Nephron progenitor cell (in vitro differentiated cells): ENCODE measurements around the gene GLIPR2.
"Not testable (repeated sequence)": the region's sequence is repeated elsewhere in the genome, so short reads cannot be mapped to it uniquely, and the experiment has no call there.

Experiments used
- DNase-seq: peaks from one replicate; pipeline ENCODE4 v3.0.0; 2021
- H3K27ac Mint-ChIP-seq: 2 replicates; pipeline ENCODE4 v1.8.0; 2021; ENCODE audit warnings: mild to moderate bottlenecking, moderate library complexity, mixed read lengths
- H3K27me3 Mint-ChIP-seq: 2 replicates; pipeline ENCODE4 v1.8.0; 2021; ENCODE audit warnings: mild to moderate bottlenecking, low read depth, mixed read lengths; ENCODE audit not compliant: poor library complexity
- H3K36me3 Mint-ChIP-seq: 2 replicates; pipeline ENCODE4 v1.8.0; 2021; ENCODE audit warnings: low read depth, mixed read lengths
- H3K4me1 Mint-ChIP-seq: 2 replicates; pipeline ENCODE4 v1.8.0; 2021; ENCODE audit warnings: mixed read lengths
- H3K4me3 Mint-ChIP-seq: 2 replicates; pipeline ENCODE4 v1.8.0; 2021; ENCODE audit warnings: mild to moderate bottlenecking, moderate library complexity, mixed read lengths
- H3K9me3 Mint-ChIP-seq: 2 replicates; pipeline ENCODE4 v1.8.0; 2021; ENCODE audit warnings: mild to moderate bottlenecking, moderate library complexity, mixed read lengths
- TF ChIP-seq, protein P1 (sequence below): fragments of 200-600 bp; sonication (generic); IDR thresholded peaks from 2 replicates; pipeline ENCODE4 v1.5.0; 2021; ENCODE audit warnings: antibody characterized with exemption

The GLIPR2 gene

DNA sequence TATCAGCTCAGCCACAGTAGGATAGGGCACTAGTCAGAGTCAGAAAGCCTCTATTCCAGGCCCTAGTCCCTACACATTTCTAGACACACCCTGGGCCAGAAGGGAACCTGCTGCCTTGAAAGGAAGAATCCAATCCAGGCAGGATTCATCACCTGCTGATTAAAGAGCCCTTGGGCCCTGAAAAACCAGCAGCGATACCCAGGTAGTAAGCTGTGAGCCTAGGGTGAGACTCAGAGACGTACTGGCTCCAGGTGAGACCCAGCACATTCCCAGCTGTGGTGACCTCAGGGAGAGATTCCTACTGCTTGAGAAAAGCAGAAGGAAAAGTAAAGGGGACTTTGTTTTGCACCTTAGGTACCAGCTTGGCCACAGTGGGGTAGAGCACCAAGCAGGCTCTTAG is 37.3 kb downstream of the GLIPR2 start:
- peaks cover 9% of the 10 kb centered on the region for H3K9me3 Mint-ChIP-seq
- H3K27ac Mint-ChIP-seq, result no peak overlapping the region
- no peak overlapping the region for H3K4me3 Mint-ChIP-seq
- peaks cover 29% of the 10 kb centered on the region for H3K4me1 Mint-ChIP-seq
- H3K27me3 Mint-ChIP-seq, result no peaks in the 10 kb centered on the region
- TF ChIP-seq, protein P1, sequence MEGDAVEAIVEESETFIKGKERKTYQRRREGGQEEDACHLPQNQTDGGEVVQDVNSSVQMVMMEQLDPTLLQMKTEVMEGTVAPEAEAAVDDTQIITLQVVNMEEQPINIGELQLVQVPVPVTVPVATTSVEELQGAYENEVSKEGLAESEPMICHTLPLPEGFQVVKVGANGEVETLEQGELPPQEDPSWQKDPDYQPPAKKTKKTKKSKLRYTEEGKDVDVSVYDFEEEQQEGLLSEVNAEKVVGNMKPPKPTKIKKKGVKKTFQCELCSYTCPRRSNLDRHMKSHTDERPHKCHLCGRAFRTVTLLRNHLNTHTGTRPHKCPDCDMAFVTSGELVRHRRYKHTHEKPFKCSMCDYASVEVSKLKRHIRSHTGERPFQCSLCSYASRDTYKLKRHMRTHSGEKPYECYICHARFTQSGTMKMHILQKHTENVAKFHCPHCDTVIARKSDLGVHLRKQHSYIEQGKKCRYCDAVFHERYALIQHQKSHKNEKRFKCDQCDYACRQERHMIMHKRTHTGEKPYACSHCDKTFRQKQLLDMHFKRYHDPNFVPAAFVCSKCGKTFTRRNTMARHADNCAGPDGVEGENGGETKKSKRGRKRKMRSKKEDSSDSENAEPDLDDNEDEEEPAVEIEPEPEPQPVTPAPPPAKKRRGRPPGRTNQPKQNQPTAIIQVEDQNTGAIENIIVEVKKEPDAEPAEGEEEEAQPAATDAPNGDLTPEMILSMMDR, result no peak
- no peak for DNase-seq
- no peaks in the 10 kb centered on the region for H3K36me3 Mint-ChIP-seq

DNA sequence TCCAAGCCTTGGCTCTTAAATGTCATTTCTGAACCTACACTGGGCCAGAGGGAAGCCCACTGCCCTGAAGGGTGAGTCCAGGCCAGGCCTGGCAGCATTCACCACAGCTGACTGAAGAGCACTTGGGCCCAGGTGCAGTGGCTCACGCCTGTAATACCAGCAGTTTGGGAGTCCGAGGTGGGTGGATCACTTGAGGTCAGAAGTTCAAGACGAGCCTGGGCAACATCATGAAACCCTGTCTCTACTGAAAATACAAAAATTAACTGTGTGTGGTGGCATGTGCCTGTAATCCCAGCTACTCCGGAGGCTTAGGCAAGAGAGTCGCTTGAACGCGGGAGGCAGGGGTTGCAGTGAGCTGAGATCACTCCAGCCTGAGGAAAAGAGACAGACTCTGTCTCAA is 37.7 kb downstream of the GLIPR2 start:
- TF ChIP-seq, protein P1, result no peak
- no peak for DNase-seq
- Mint-ChIP-seq H3K36me3 (no peaks in the 10 kb centered on the region), H3K4me3 (no peak overlapping the region), H3K27me3 (no peaks in the 10 kb centered on the region), H3K4me1 (peaks cover 25% of the 10 kb centered on the region), H3K27ac (no peak overlapping the region), H3K9me3 (peaks cover 12% of the 10 kb centered on the region)

DNA sequence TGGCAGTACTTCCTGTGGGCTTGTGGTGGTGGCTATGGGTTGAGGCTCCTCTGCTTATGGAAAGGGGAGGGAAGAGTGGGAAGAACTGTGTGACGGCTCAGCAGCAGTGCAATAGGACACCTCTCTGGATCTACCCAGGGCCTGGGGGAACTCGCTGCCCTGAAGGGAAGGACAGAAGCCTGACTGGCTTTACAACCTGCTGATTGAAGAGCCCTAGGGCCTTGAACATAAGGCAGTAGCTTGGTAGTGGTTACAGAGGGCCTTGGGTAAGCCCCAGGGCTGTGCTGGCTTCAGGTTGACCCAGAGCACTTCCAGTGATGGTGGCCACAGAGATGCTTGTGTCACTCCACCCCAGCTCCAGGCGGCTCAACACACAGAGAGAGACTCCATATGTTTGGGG is 38.2 kb downstream of the GLIPR2 start:
- peaks cover 12% of the 10 kb centered on the region for H3K9me3 Mint-ChIP-seq
- peak overlapping the region; percentile 81 for H3K27ac Mint-ChIP-seq
- TF ChIP-seq, protein P1, result no peak
- H3K27me3 Mint-ChIP-seq, result peaks cover 4% of the 10 kb centered on the region
- H3K4me3 Mint-ChIP-seq, result no peak overlapping the region
- H3K36me3 Mint-ChIP-seq, result no peaks in the 10 kb centered on the region
- peak; percentile 29 for DNase-seq
- H3K4me1 Mint-ChIP-seq, result peaks cover 20% of the 10 kb centered on the region

DNA sequence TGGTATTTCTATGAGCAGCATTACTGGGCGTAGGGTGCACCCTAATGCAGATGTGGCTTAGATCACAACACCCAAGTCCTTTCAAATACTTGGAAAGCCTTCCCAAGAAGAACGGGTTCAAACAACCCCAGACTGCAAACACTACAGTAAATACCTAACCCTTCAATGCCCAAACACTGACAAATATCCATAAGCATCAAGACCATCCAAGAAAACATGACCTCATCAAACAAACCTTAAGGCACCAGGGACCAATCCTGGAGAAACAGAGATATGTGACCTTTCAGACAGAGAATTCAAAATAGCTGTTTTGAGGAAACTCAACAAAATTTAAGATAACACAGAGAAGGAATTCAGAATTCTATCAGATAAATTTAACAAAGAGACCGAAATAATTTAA is 38.7 kb downstream of the GLIPR2 start:
- DNase-seq, H3K4me3 Mint-ChIP-seq, H3K36me3 Mint-ChIP-seq, H3K27me3 Mint-ChIP-seq, H3K27ac Mint-ChIP-seq: not testable (repeated sequence)
- Mint-ChIP-seq H3K9me3 (peaks cover 16% of the 10 kb centered on the region), H3K4me1 (peaks cover 18% of the 10 kb centered on the region)

DNA sequence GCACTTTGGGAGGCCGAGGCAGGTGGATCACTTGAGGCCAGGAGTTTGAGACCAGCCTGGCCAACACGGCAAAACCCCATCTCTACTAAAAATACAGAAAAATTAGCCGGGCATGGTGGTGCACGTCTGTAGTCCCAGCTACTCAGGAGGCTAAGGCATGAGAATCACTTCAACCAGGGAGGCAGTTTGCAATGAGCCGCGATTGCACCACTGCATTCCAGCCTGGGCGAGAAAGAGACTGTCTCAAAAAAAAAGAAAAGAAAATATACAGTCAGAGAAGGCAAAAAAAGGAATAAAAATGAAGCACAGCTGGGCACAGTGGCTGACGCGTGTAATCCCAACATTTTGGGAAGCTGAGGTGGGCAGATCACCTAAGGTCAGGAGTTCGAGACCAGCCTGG is 40.0 kb downstream of the GLIPR2 start:
- H3K9me3 Mint-ChIP-seq, result peaks cover 28% of the 10 kb centered on the region
- H3K4me3 Mint-ChIP-seq, DNase-seq, H3K27ac Mint-ChIP-seq, H3K27me3 Mint-ChIP-seq, H3K36me3 Mint-ChIP-seq: not testable (repeated sequence)
- H3K4me1 Mint-ChIP-seq, result peaks cover 18% of the 10 kb centered on the region

DNA sequence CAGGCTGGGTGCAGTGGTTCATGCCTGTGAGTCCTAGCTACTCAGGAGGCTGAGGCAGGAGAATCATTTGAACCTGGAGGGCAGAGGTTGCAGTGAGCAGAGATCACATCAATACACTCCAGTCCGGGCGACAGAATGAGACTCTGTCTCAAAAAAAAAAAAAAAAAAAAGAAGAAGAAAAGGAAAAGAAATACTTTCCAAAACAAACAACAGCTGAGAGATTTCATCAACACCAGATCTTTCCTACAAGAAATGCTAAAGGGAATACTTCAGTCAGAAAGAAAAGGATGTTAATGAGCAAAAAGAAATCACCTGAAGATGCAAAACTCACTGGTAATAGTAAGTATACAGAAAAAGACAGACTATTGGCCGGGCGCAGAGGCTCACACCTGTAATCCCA is 41.0 kb downstream of the GLIPR2 start:
- H3K4me3 Mint-ChIP-seq, result no peak overlapping the region
- no peak overlapping the region for H3K27ac Mint-ChIP-seq
- peaks cover 18% of the 10 kb centered on the region for H3K4me1 Mint-ChIP-seq
- H3K36me3 Mint-ChIP-seq, result no peaks in the 10 kb centered on the region
- no peak for DNase-seq
- TF ChIP-seq, protein P1, result no peak
- H3K27me3 Mint-ChIP-seq, result peaks cover 7% of the 10 kb centered on the region
- peaks cover 38% of the 10 kb centered on the region for H3K9me3 Mint-ChIP-seq

DNA sequence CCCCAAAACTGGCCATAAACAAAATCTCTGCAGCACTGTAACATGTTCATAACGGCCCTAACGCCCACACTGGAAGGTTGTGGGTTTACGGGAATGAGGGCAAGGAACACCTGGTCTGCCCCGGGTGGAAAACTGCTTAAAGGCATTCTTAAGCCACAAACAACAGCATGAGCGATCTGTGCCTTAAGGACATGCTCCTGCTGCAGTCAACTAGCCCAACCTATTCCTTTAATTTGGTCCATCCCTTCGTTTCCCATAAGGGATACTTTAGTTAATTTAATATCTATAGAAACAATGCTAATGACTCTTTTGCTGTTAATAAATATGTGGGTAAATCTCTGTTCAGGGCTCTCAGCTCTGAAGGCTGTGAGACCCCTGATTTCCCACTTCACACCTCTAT is 43.7 kb downstream of the GLIPR2 start:
- not testable (repeated sequence) for H3K36me3 Mint-ChIP-seq, H3K27me3 Mint-ChIP-seq, H3K4me3 Mint-ChIP-seq, H3K27ac Mint-ChIP-seq, DNase-seq, H3K4me1 Mint-ChIP-seq
- H3K9me3 Mint-ChIP-seq, result peaks cover 38% of the 10 kb centered on the region
